Glutamatergic neuron (in vitro differentiated cells): ENCODE measurements around the gene UFSP1. TPM values are rescaled to one million over a fixed set of nuclear protein-coding genes. Genes with fewer than 3 reads are reported as not detected.
A peak's percentile ranks its signal among the peaks of the same experiment; 100 is the strongest.

ENCODE experiments used
- DNase-seq: peaks from one replicate; pipeline ENCODE4 v3.0.0; 2022
- H3K27ac Mint-ChIP-seq: one replicate; pipeline ENCODE4 v1.8.0; 2020; ENCODE audit warnings: mild to moderate bottlenecking, mixed read lengths, inconsistent platforms; ENCODE audit not compliant: unreplicated experiment
- H3K27me3 Mint-ChIP-seq: one replicate; pipeline ENCODE4 v1.8.0; 2020; ENCODE audit warnings: mild to moderate bottlenecking, moderate library complexity, mixed read lengths, inconsistent platforms; ENCODE audit not compliant: unreplicated experiment
- H3K36me3 Mint-ChIP-seq: one replicate; pipeline ENCODE4 v1.8.0; 2020; ENCODE audit warnings: mild to moderate bottlenecking, mixed read lengths, inconsistent platforms; ENCODE audit not compliant: unreplicated experiment
- H3K4me1 Mint-ChIP-seq: one replicate; pipeline ENCODE4 v1.8.0; 2020; ENCODE audit warnings: mild to moderate bottlenecking, low read depth, mixed read lengths, inconsistent platforms; ENCODE audit not compliant: unreplicated experiment
- H3K4me3 Mint-ChIP-seq: one replicate; pipeline ENCODE4 v1.8.0; 2020; ENCODE audit warnings: mild to moderate bottlenecking, mixed read lengths, inconsistent platforms; ENCODE audit not compliant: unreplicated experiment
- H3K9me3 Mint-ChIP-seq: one replicate; pipeline ENCODE4 v1.8.0; 2020; ENCODE audit warnings: mild to moderate bottlenecking, moderate library complexity, mixed read lengths, inconsistent platforms; ENCODE audit not compliant: unreplicated experiment
- CTCF ChIP-seq: fragments of 200-600 bp; sonication (generic); IDR thresholded peaks from one replicate; pipeline ENCODE4 v1.5.0; 2021; ENCODE audit not compliant: partially characterized antibody, unreplicated experiment
- total RNA-seq: library from RNA; stranded (reverse); fragmentation: NEBNext Ultra II Directional; extraction: Animal tissue kit (Norgen Biotek cat#: 25700); gene quantifications from one replicate; pipeline ENCODE4 v1.2.1, GENCODE V29; 2021; ENCODE audit not compliant: unreplicated experiment

The UFSP1 gene
- total RNA-seq, 1 donor from 2014 or later = 3.2 TPM

GRCh38 chr7:100879685-100880261 is 9.7 kb downstream of the UFSP1 start:
- peaks cover 11% of the 10 kb centered on the region for H3K36me3 Mint-ChIP-seq

DNA sequence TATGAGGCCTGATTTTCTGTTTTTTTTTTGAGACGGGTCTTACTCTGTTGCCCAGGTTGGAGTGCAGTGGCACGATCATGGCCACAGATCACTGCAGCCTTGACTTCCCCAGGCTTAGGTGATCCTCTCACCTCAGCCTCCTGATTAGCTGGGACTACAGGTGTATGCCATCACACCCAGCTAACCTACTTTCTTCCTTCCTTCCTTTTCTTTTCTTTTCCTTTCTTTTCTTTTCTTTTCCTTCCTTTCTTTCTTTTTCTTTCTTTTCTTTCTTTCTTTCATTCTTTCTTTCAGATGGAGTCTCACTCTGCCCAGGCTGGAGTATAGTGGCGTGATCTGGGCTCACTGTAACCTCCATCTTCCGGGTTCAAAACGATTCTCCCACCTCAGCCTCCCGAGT is 10.8 kb downstream of the UFSP1 start:
- TF ChIP-seq CTCF = no peak
- peak overlapping the region; percentile 13 for H3K4me3 Mint-ChIP-seq
- H3K9me3 Mint-ChIP-seq = peaks cover 22% of the 10 kb centered on the region
- no peak overlapping the region for H3K27ac Mint-ChIP-seq
- peaks cover 23% of the 10 kb centered on the region for H3K4me1 Mint-ChIP-seq
- peaks cover 7% of the 10 kb centered on the region for H3K36me3 Mint-ChIP-seq
- H3K27me3 Mint-ChIP-seq = peaks cover 22% of the 10 kb centered on the region
- no peak for DNase-seq

More at GRCh38 chr7:100879685-100880261, 9.7 kb downstream of the UFSP1 start:
- peak overlapping the region; percentile 96 for H3K27ac Mint-ChIP-seq
- peak overlapping the region; percentile 82 for H3K4me3 Mint-ChIP-seq
- DNase-seq = no peak
- TF ChIP-seq CTCF = no peak
- H3K4me1 Mint-ChIP-seq = peaks cover 21% of the 10 kb centered on the region
- peaks cover 21% of the 10 kb centered on the region for H3K9me3 Mint-ChIP-seq
- H3K27me3 Mint-ChIP-seq = peaks cover 17% of the 10 kb centered on the region

DNA sequence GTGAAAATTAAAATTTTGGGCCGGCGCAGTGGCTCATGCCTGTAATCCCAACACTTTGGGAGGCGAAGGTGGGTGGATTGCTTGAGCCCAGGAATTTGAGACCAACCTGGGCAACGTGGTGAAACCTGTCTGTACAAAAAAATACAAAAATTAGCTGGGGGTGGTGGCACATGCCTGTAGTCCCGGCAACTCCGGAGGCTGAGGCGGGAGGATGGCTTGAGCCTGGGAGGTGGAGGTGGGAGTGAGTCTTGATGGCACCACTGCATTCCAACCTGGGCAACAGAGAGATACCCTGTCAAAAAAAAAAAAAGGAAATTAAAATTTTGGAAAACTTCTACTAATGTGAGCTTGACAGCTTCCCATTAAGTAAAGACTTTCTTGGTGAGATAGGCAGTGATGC is 11.5 kb downstream of the UFSP1 start:
- no peak for TF ChIP-seq CTCF
- no peak for DNase-seq
- peaks cover 2% of the 10 kb centered on the region for H3K36me3 Mint-ChIP-seq
- peak overlapping the region; percentile 69 for H3K4me3 Mint-ChIP-seq
- H3K4me1 Mint-ChIP-seq = peaks cover 23% of the 10 kb centered on the region
- peaks cover 22% of the 10 kb centered on the region for H3K27me3 Mint-ChIP-seq
- peaks cover 20% of the 10 kb centered on the region for H3K9me3 Mint-ChIP-seq
- no peak overlapping the region for H3K27ac Mint-ChIP-seq

GRCh38 chr7:100875356-100875751 is 14.2 kb downstream of the UFSP1 start:
- H3K27me3 Mint-ChIP-seq = peaks cover 22% of the 10 kb centered on the region
- no peak for TF ChIP-seq CTCF
- H3K36me3 Mint-ChIP-seq = no peaks in the 10 kb centered on the region
- H3K27ac Mint-ChIP-seq = peak overlapping the region; percentile 98
- DNase-seq = peak; percentile 62
- H3K4me3 Mint-ChIP-seq = peak overlapping the region; percentile 99
- H3K9me3 Mint-ChIP-seq = peaks cover 17% of the 10 kb centered on the region
- H3K4me1 Mint-ChIP-seq = peaks cover 18% of the 10 kb centered on the region

DNA sequence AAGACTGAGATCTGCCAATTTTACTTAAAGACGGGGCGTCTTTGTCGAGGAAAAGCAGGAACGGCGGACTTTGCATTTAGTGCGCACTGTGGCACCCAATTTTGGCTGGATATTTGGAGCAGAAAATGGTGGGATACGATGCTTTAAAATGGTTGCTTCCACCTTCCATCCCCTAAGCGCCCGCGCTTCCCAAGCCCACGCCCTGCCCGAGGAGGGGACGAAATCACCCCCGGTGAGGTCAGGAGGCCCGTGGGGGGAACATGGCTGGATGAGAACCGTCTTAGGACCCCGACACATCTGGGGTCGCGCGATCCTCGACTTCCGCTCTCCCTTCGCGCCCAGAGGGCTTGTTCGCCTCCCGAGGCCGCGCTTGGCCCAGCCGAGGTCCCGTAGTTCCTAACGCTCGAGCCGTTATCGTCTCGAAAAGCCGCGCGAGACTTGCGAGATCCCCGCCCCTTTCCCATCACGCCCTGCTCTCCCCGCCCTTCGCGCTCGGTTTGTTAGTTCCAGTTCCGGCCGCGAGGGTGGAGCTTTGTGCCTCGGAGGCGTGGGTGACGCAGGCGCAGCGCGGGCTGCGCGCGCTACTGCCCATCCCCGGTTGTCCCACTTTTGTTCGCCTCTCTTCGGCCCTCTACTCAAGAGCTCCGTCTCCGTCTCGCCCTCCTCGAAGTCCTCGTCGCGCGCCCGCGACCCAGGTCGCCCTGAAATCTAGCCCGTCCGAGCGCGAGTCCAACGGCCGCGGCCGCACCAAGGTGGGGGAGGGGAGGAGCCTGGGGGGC is 14.7 kb downstream of the UFSP1 start, which contains the start of gene SRRT:
Gene SRRT, plus strand, starts transcription at position 527 of the 779 bp plus-strand sequence. CDS start 488 bp downstream, outside the sequence.
- H3K36me3 Mint-ChIP-seq = no peaks in the 10 kb centered on the region
- H3K9me3 Mint-ChIP-seq = peaks cover 16% of the 10 kb centered on the region
- TF ChIP-seq CTCF = peak; percentile 69
- H3K27ac Mint-ChIP-seq = peak within 1 kb of the TSS; percentile 98
- peak within 1 kb of the TSS; percentile 99 for H3K4me3 Mint-ChIP-seq
- peaks cover 15% of the 10 kb centered on the region for H3K4me1 Mint-ChIP-seq
- H3K27me3 Mint-ChIP-seq = peaks cover 20% of the 10 kb centered on the region
- DNase-seq = peak; percentile 99
